HepG2 (cell line): ENCODE measurements around the gene MTX1. TPM values are rescaled to one million over a fixed set of nuclear protein-coding genes. Genes with fewer than 3 reads are reported as not detected.
"Not testable (repeated sequence)": the region's sequence is repeated elsewhere in the genome, so short reads cannot be mapped to it uniquely, and the experiment has no call there.

ENCODE experiments used
- ATAC-seq: fragments of 200-7000 bp; cut with Tn5 transposase; 3 replicates; pipeline ENCODE4 v1.9.1; 2020; ENCODE audit warnings: mild to moderate bottlenecking, moderate library complexity
- BruUV-seq: library from RNA; stranded (reverse); fragments of 400-500 nt; replicated peaks from 2 replicates; lab custom pipeline; 2021; lab: Mats Ljungman, UMichigan
- CTCF ChIA-PET: fragments of 300-600 bp; formaldehyde crosslinking; extraction: SDS; loops from one replicate; lab custom pipeline; 2021; ENCODE audit warnings: low total read pairs, inconsistent platforms, low intra/inter-chr PET ratio; lab: Yijun Ruan, JAX
- POLR2A ChIA-PET: fragments of 350-600 bp; sonication (Branson Sonifier 250); formaldehyde crosslinking; loops from one replicate; lab custom pipeline; 2020; ENCODE audit warnings: antibody characterized with exemption, inconsistent platforms; lab: Yijun Ruan, JAX
- DNase-seq: peaks from one replicate; pipeline ENCODE4 v3.0.0-alpha.2; 2015; ENCODE audit warnings: low spot score
- FAIRE-seq: peaks from 3 replicates; lab custom pipeline; 2011; peaks lifted over from hg19 to GRCh38; lab: Jason Lieb, UNC
- H2AFZ ChIP-seq: one replicate; pipeline ENCODE4 v1.6.1; 2011; ENCODE audit warnings: low read length, inconsistent platforms
- H3K27ac ChIP-seq: fragments of 300-600 bp; 3 replicates; pipeline ENCODE4 v1.8.0; 2011; ENCODE audit warnings: mixed run types, mild to moderate bottlenecking, mixed read lengths, low read length, inconsistent platforms; ENCODE audit not compliant: insufficient read depth; ENCODE audit errors: extremely low read length
- H3K27me3 ChIP-seq, 2 experiments: fragments of 200-600 bp in 1 of 2; 2 replicates in 1 of 2; 3 replicates in 1 of 2; pipeline versions ENCODE4 v1.6.0 to v1.8.0; 2011; ENCODE audit warnings: low read length in 2 of 2, mild to moderate bottlenecking in 2 of 2, moderate library complexity in 2 of 2, inconsistent platforms in 1 of 2; ENCODE audit not compliant: insufficient read depth in 2 of 2, control insufficient read depth in 1 of 2
- H3K36me3 ChIP-seq, 2 experiments: fragments of 200-600 bp in 1 of 2; replicated peaks in 1 of 2; 2 replicates in 1 of 2; 3 replicates in 1 of 2; pipeline versions ENCODE4 v1.5.1 to v1.8.0; 2011; ENCODE audit warnings: low read length in 2 of 2, inconsistent platforms in 1 of 2; ENCODE audit not compliant: insufficient read depth in 2 of 2, control insufficient read depth in 1 of 2
- H3K4me1 ChIP-seq: 2 replicates; pipeline ENCODE4 v1.5.1; 2012; ENCODE audit warnings: low read length, inconsistent platforms; ENCODE audit not compliant: insufficient read depth
- H3K4me2 ChIP-seq: 2 replicates; pipeline ENCODE4 v1.6.0; 2011; ENCODE audit warnings: low read depth, low read length, inconsistent platforms
- H3K4me3 ChIP-seq, 3 experiments: fragments of 200-600 bp in 1 of 3; sonication (generic), shearing (Covaris generic) in 1 of 3; replicated peaks in 1 of 3; 2 replicates each; pipeline ENCODE4 v1.5.1; 2011 to 2016; ENCODE audit warnings: low read length in 3 of 3, inconsistent platforms in 2 of 3, low read depth in 2 of 3, mild to moderate bottlenecking in 2 of 3, control low read depth in 1 of 3, mixed read lengths in 1 of 3; ENCODE audit not compliant: insufficient read depth in 1 of 3
- H3K79me2 ChIP-seq: one replicate; pipeline ENCODE4 v1.6.1; 2011; ENCODE audit warnings: low read length, inconsistent platforms; ENCODE audit not compliant: insufficient read depth
- H3K9ac ChIP-seq: 2 replicates; pipeline ENCODE4 v1.6.0; 2011; ENCODE audit warnings: mild to moderate bottlenecking, low read depth, low read length, inconsistent platforms; ENCODE audit not compliant: insufficient read depth
- H3K9me3 ChIP-seq: 2 replicates; pipeline ENCODE4 v1.5.1; 2012; ENCODE audit warnings: mild to moderate bottlenecking, low read length
- H4K20me1 ChIP-seq: 2 replicates; pipeline ENCODE4 v1.6.0; 2011; ENCODE audit warnings: inconsistent platforms, mild to moderate bottlenecking, low read length, moderate library complexity; ENCODE audit not compliant: insufficient read depth
- CENPT ChIP-seq: sonication (generic); formaldehyde crosslinking; IDR thresholded peaks from 2 replicates; pipeline ENCODE4 v1.8.0; 2022; ENCODE audit warnings: low read depth, mild to moderate bottlenecking, moderate library complexity, missing genetic modification reagents
- KLF9 ChIP-seq: IDR thresholded peaks from 2 replicates; pipeline ENCODE4 v1.6.1; 2016; ENCODE audit warnings: low read depth
- MIER2 ChIP-seq: IDR thresholded peaks from 2 replicates; pipeline ENCODE4 v1.6.1; 2016; ENCODE audit warnings: missing biosample characterization, missing genetic modification reagents
- ZNF20 ChIP-seq: sonication (generic); formaldehyde crosslinking; IDR thresholded peaks from 2 replicates; pipeline ENCODE4 v1.4.0; 2020; ENCODE audit warnings: mild to moderate bottlenecking, moderate library complexity, missing genetic modification reagents
- ZNF451 ChIP-seq: sonication (generic); formaldehyde crosslinking; IDR thresholded peaks from 2 replicates; pipeline ENCODE4 v1.5.0; 2020; ENCODE audit warnings: mild to moderate bottlenecking, missing genetic modification reagents
- ZNF570 ChIP-seq: sonication (generic); formaldehyde crosslinking; IDR thresholded peaks from 2 replicates; pipeline ENCODE4 v1.4.0; 2020; ENCODE audit warnings: mild to moderate bottlenecking, missing genetic modification reagents, borderline replicate concordance
- ZNF572 ChIP-seq: sonication (generic); formaldehyde crosslinking; IDR thresholded peaks from 2 replicates; pipeline ENCODE4 v1.5.1; 2020; ENCODE audit warnings: mild to moderate bottlenecking, missing genetic modification reagents
- WGBS: methylation state at CpG from one replicate; pipeline ENCODE4 v1.1.6; 2017; ENCODE audit warnings: low lambda C conversion rate; 5-methylcytosine and 5-hydroxymethylcytosine counted together
- in situ Hi-C: cut with HindIII; loops from 2 replicates; pipeline ENCODE4 v1.10.0; 2017; ENCODE audit warnings: low pct_unique_long_range_greater_than_20kb; ENCODE audit not compliant: extremely low pct_ligation_motif_present
- intact Hi-C: fragments of 100-400 bp; cut with micrococcal nuclease; formaldehyde crosslinking; loops from one replicate; pipeline ENCODE4 v1.10.0; 2022; ENCODE audit not compliant: unreplicated experiment
- polyA plus RNA-seq, 8 experiments: library from polyadenylated mRNA; depleted of rRNA in 3 of 8; stranded (reverse) in 7 of 8; unstranded in 1 of 8; fragments of >200 nt; fragmentation: Illumina TruSeq in 4 of 8; extraction: Trizol in 4 of 8; gene quantifications; 2 replicates each; pipeline versions ENCODE4 v1.2.1 to v1.2.3, GENCODE V29; 2011 to 2016; ENCODE audit warnings: low read depth in 4 of 8, missing spikeins in 1 of 8, mixed read lengths in 1 of 8; ENCODE audit not compliant: insufficient read depth in 1 of 8
- total RNA-seq, 5 experiments: library from RNA; depleted of rRNA; stranded (reverse); fragments of >200 nt; fragmentation: Illumina TruSeq; extraction: Trizol; gene quantifications; 2 replicates each; pipeline ENCODE4 v1.2.3, GENCODE V29; 2016; ENCODE audit warnings: low read depth in 1 of 5
- TF ChIP-seq, protein P1 (sequence below): sonication (generic); formaldehyde crosslinking; IDR thresholded peaks from 2 replicates; pipeline ENCODE4 v1.5.1; 2020; ENCODE audit warnings: mild to moderate bottlenecking, moderate library complexity, missing genetic modification reagents
- TF ChIP-seq, protein P2 (sequence below): sonication (generic); formaldehyde crosslinking; IDR thresholded peaks from 2 replicates; pipeline ENCODE4 v1.5.0; 2020; ENCODE audit warnings: missing genetic modification reagents
- TF ChIP-seq, protein P3 (sequence below): IDR thresholded peaks from 2 replicates; pipeline ENCODE4 v1.6.1; 2012; ENCODE audit warnings: inconsistent platforms
- TF ChIP-seq, protein P4 (sequence below): sonication (generic); formaldehyde crosslinking; IDR thresholded peaks from 2 replicates; pipeline ENCODE4 v1.5.1; 2020; ENCODE audit warnings: missing genetic modification reagents, mild to moderate bottlenecking, borderline replicate concordance

Gene MTX1
- total and polyA plus RNA-seq, 2 of the 13 experiments (the other 11 are each of a cell fraction or from before 2014, with no cell fraction given) = 64.5 to 72.6 TPM

GRCh38 chr1:155164625-155165024 is 43.9 kb upstream of the MTX1 start:
- FAIRE-seq, H3K36me3 ChIP-seq, H3K27me3 ChIP-seq, ATAC-seq, DNase-seq, H3K4me3 ChIP-seq, H3K9me3 ChIP-seq, H3K79me2 ChIP-seq, H3K27ac ChIP-seq, BruUV-seq, H4K20me1 ChIP-seq, H3K4me2 ChIP-seq, intact Hi-C loops, POLR2A ChIA-PET, H2AFZ ChIP-seq, H3K9ac ChIP-seq: not testable (repeated sequence)
- in situ Hi-C loops = loop anchor here (5.0 kb wide), 1 partner anchor 72 kb away; no protein-coding TSS in a partner anchor
- WGBS = 57% methylated on average over 11 of the region's 11 CpGs
- H3K4me1 ChIP-seq = peaks cover 31% of the 10 kb centered on the region
- CTCF ChIA-PET = interaction anchor here (5.3 kb wide), 1 partner anchor 72 kb away, joined by 165 read pairs; no protein-coding TSS in a partner anchor

DNA sequence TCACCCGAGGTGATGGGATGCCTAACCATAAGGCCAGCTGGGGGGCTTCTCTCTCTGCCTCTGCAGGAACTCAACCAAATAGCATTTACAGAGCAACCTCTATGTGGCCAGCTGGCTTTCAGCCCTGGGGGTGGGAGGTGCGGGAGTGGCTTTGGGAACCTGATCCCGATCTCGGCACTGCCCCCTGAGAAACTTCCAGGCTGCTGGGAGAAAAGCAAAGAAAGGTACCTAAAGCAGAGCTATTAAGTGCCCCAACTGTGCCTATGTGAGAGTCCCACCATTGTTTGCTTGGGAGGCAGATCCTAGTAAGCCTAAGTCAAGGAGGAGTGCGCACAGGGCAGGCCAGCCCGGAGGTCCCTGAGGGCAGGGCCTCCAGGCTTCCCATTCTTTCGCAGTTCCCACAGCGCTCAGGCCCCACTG is 42.4 kb upstream of the MTX1 start:
- Histone ChIP-seq H3K4me1 (peaks cover 24% of the 10 kb centered on the region), H3K4me3 (peak overlapping the region in 1 of 3 experiments; percentile 40; a peak in 2 of 6 replicates), H3K4me2 (peak overlapping the region; percentile 57), H3K79me2 (no peaks in the 10 kb centered on the region), H3K9me3 (no peaks in the 10 kb centered on the region), H2AFZ (no peak overlapping the region), H3K36me3 (peaks cover 0 to 12% of the 10 kb centered on the region in 2 experiments; a peak in 2 of 5 replicates), H3K27me3 (0 out of 5 replicates have a peak, but pooled peaks cover 0 to 8% of the 10 kb centered on the region in 2 experiments), H4K20me1 (no peaks in the 10 kb centered on the region), H3K27ac (no peak overlapping the region), H3K9ac (no peak overlapping the region)
- BruUV-seq = no TSS peak
- ATAC-seq = no peak
- TF ChIP-seq ZNF572 = 0 out of 2 replicates have a peak, but pooled peaks have one; percentile 47
- no peak for TF ChIP-seq MIER2 (CRISPR knock-in tag)
- TF ChIP-seq ZNF451 (CRISPR knock-in tag) = no peak
- TF ChIP-seq, protein P1, sequence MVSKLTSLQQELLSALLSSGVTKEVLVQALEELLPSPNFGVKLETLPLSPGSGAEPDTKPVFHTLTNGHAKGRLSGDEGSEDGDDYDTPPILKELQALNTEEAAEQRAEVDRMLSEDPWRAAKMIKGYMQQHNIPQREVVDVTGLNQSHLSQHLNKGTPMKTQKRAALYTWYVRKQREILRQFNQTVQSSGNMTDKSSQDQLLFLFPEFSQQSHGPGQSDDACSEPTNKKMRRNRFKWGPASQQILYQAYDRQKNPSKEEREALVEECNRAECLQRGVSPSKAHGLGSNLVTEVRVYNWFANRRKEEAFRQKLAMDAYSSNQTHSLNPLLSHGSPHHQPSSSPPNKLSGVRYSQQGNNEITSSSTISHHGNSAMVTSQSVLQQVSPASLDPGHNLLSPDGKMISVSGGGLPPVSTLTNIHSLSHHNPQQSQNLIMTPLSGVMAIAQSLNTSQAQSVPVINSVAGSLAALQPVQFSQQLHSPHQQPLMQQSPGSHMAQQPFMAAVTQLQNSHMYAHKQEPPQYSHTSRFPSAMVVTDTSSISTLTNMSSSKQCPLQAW (CRISPR knock-in tag) = 0 out of 2 replicates have a peak, but pooled peaks have one; percentile 22
- TF ChIP-seq KLF9 = no peak
- no peak for TF ChIP-seq CENPT
- TF ChIP-seq, protein P2, sequence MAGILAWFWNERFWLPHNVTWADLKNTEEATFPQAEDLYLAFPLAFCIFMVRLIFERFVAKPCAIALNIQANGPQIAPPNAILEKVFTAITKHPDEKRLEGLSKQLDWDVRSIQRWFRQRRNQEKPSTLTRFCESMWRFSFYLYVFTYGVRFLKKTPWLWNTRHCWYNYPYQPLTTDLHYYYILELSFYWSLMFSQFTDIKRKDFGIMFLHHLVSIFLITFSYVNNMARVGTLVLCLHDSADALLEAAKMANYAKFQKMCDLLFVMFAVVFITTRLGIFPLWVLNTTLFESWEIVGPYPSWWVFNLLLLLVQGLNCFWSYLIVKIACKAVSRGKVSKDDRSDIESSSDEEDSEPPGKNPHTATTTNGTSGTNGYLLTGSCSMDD (CRISPR knock-in tag) = no peak
- TF ChIP-seq, protein P3, sequence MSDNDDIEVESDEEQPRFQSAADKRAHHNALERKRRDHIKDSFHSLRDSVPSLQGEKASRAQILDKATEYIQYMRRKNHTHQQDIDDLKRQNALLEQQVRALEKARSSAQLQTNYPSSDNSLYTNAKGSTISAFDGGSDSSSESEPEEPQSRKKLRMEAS = no peak
- TF ChIP-seq, protein P4, sequence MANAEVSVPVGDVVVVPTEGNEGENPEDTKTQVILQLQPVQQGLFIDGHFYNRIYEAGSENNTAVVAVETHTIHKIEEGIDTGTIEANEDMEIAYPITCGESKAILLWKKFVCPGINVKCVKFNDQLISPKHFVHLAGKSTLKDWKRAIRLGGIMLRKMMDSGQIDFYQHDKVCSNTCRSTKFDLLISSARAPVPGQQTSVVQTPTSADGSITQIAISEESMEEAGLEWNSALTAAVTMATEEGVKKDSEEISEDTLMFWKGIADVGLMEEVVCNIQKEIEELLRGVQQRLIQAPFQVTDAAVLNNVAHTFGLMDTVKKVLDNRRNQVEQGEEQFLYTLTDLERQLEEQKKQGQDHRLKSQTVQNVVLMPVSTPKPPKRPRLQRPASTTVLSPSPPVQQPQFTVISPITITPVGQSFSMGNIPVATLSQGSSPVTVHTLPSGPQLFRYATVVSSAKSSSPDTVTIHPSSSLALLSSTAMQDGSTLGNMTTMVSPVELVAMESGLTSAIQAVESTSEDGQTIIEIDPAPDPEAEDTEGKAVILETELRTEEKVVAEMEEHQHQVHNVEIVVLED (CRISPR knock-in tag) = no peak
- no peak for TF ChIP-seq ZNF20 (CRISPR knock-in tag)
- TF ChIP-seq ZNF570 (CRISPR knock-in tag) = no peak
- no peak for DNase-seq
- ChIA-PET POLR2A (interaction anchor here (1.0 to 5.9 kb wide), 3 partner anchors 32 to 75 kb away, joined by 3 to 56 read pairs (median 6); partner anchors contain the start of gene EFNA1), CTCF (interaction anchor here (5.3 kb wide), 1 partner anchor 73 kb away, joined by 165 read pairs; no protein-coding TSS in a partner anchor)
- FAIRE-seq = no peak
- in situ Hi-C loops = loop anchor here (5.0 kb wide), 1 partner anchor 74 kb away; no protein-coding TSS in a partner anchor
- WGBS = 50% methylated on average over 4 of the region's 8 CpGs
- intact Hi-C loops = loop anchor here (2.0 kb wide), 1 partner anchor 39 kb away; the partner anchor contains the start of gene EFNA1
